GM21576 (cell line): ENCODE measurements around the gene SKP2.
"Not testable (repeated sequence)": the region's sequence is repeated elsewhere in the genome, so short reads cannot be mapped to it uniquely, and the experiment has no call there.

ENCODE experiments used
- ATAC-seq: cut with Tn5 transposase; IDR thresholded peaks from one replicate; pipeline ENCODE4 v1.9.1; 2021; ENCODE audit warnings: mild to moderate bottlenecking, moderate library complexity; ENCODE audit not compliant: unreplicated experiment

SKP2 gene

GRCh38 chr5:36198281-36198680 is 46.4 kb downstream of the SKP2 start:
- ATAC-seq, result no peak

- ATAC-seq, result not testable (repeated sequence)
Measured at GRCh38 chr5:36198783-36199182, 46.9 kb downstream of the SKP2 start.

- ATAC-seq, result no peak
Measured at GRCh38 chr5:36199620-36200019, 47.7 kb downstream of the SKP2 start.

GRCh38 chr5:36200513-36200912 is 48.6 kb downstream of the SKP2 start:
- ATAC-seq, result no peak

GRCh38 chr5:36202521-36202961 is 50.6 kb downstream of the SKP2 start:
- ATAC-seq, result no peak

- no peak for ATAC-seq
Measured at GRCh38 chr5:36205329-36205728, 53.4 kb downstream of the SKP2 start.

GRCh38 chr5:36206913-36207312 is 55.0 kb downstream of the SKP2 start:
- no peak for ATAC-seq

- no peak for ATAC-seq
Measured at GRCh38 chr5:36208786-36209185, 56.9 kb downstream of the SKP2 start.

- ATAC-seq, result no peak
Measured at GRCh38 chr5:36209664-36210063, 57.8 kb downstream of the SKP2 start.

- no peak for ATAC-seq
Measured at GRCh38 chr5:36214436-36214835, 62.5 kb downstream of the SKP2 start.

GRCh38 chr5:36215910-36216309 is 64.0 kb downstream of the SKP2 start:
- no peak for ATAC-seq

- ATAC-seq, result no peak
Measured at GRCh38 chr5:36217567-36217966, 65.7 kb downstream of the SKP2 start.

- ATAC-seq, result no peak
Measured at GRCh38 chr5:36217988-36218387, 66.1 kb downstream of the SKP2 start.

GRCh38 chr5:36222620-36223019 is 70.7 kb downstream of the SKP2 start:
- no peak for ATAC-seq

- no peak for ATAC-seq
Measured at GRCh38 chr5:36227046-36227445, 75.1 kb downstream of the SKP2 start.

- ATAC-seq, result no peak
Measured at GRCh38 chr5:36228505-36228904, 76.6 kb downstream of the SKP2 start.

GRCh38 chr5:36230151-36230790 is 78.4 kb downstream of the SKP2 start:
- no peak for ATAC-seq

GRCh38 chr5:36232533-36232932 is 80.6 kb downstream of the SKP2 start:
- no peak for ATAC-seq
